Common myeloid progenitor, CD34-positive (primary cell): Measurements from ENCODE around the gene MCRIP2.

Experiments used
- CTCF ChIA-PET: fragments of 350-600 bp; sonication (Branson Sonifier 250); formaldehyde crosslinking; loops from one replicate; lab custom pipeline; 2021; ENCODE audit warnings: antibody characterized with exemption; lab: Charles Lee
- POLR2A ChIA-PET: fragments of 350-600 bp; sonication (Branson Sonifier 250); formaldehyde crosslinking; loops from one replicate; lab custom pipeline; 2021; ENCODE audit warnings: antibody characterized with exemption; lab: Charles Lee
- DNase-seq, 3 donors: peaks; one replicate each; pipeline versions ENCODE4 v3.0.0 to v3.0.0-alpha.2; 2013
- H3K27ac ChIP-seq, 2 experiments: 1 replicate in 1 of 2; 2 replicates in 1 of 2; pipeline ENCODE4 v1.7.0; 2013; ENCODE audit warnings: inconsistent platforms in 2 of 2, low read length in 2 of 2, mild to moderate bottlenecking in 2 of 2, low read depth in 1 of 2, moderate library complexity in 1 of 2; ENCODE audit not compliant: severe bottlenecking in 2 of 2, insufficient read depth in 1 of 2, poor library complexity in 1 of 2
- H3K27me3 ChIP-seq, 5 experiments: replicated peaks in 2 of 5; 1 replicate in 3 of 5; 2 replicates in 2 of 5; pipeline versions ENCODE4 v1.6.1 to v1.7.0; 2013; ENCODE audit warnings: low read length in 4 of 5, mild to moderate bottlenecking in 2 of 5, moderate library complexity in 2 of 5, inconsistent platforms in 1 of 5; ENCODE audit not compliant: insufficient read depth in 5 of 5, control insufficient read depth in 4 of 5
- H3K36me3 ChIP-seq, 4 experiments: 1 replicate in 2 of 4; 2 replicates in 2 of 4; pipeline versions ENCODE4 v1.6.1 to v1.7.0; 2013; ENCODE audit warnings: low read length in 3 of 4, control low read depth in 1 of 4, mild to moderate bottlenecking in 1 of 4; ENCODE audit not compliant: control insufficient read depth in 4 of 4, insufficient read depth in 4 of 4
- H3K4me1 ChIP-seq, 4 experiments: 1 replicate in 3 of 4; 2 replicates in 1 of 4; pipeline versions ENCODE4 v1.6.1 to v1.7.1; 2013; ENCODE audit warnings: low read length in 3 of 4, mild to moderate bottlenecking in 3 of 4, control low read depth in 1 of 4, inconsistent platforms in 1 of 4, moderate library complexity in 1 of 4; ENCODE audit not compliant: control insufficient read depth in 4 of 4, insufficient read depth in 4 of 4; ENCODE audit errors: control extremely low read depth in 1 of 4
- H3K4me3 ChIP-seq, 7 experiments: 1 replicate in 4 of 7; 2 replicates in 3 of 7; pipeline versions ENCODE4 v1.5.1 to v1.7.0; 2013; ENCODE audit warnings: mild to moderate bottlenecking in 7 of 7, low read length in 6 of 7, moderate library complexity in 6 of 7, inconsistent platforms in 2 of 7, low read depth in 2 of 7, control low read depth in 1 of 7; ENCODE audit not compliant: insufficient read depth in 4 of 7, control insufficient read depth in 1 of 7; ENCODE audit errors: extremely low read depth in 1 of 7
- H3K9me3 ChIP-seq, 5 experiments: 1 replicate in 4 of 5; 2 replicates in 1 of 5; pipeline versions ENCODE4 v1.6.1 to v1.7.1; 2013; ENCODE audit warnings: low read length in 4 of 5, mild to moderate bottlenecking in 2 of 5, inconsistent platforms in 1 of 5, low read depth in 1 of 5, moderate library complexity in 1 of 5; ENCODE audit not compliant: control insufficient read depth in 4 of 5, insufficient read depth in 2 of 5; ENCODE audit errors: control extremely low read depth in 1 of 5
- WGBS: methylation state at CpG from one replicate; pipeline ENCODE4 v1.1.5; 2013; ENCODE audit not compliant: insufficient coverage; 5-methylcytosine and 5-hydroxymethylcytosine counted together

MCRIP2 gene

GRCh38 chr16:606656-607307, 34.8 kb upstream of the MCRIP2 start:
- no peak overlapping the region for H3K4me3 ChIP-seq

GRCh38 chr16:608019-608418, 33.6 kb upstream of the MCRIP2 start:
- Histone ChIP-seq H3K9me3 (peaks cover 0 to 5% (median 3%) of the 10 kb centered on the region in 5 experiments), H3K4me3 (no peak overlapping the region), H3K36me3 (peaks cover 0 to 6% (median 1%) of the 10 kb centered on the region in 4 experiments), H3K4me1 (no peaks in the 10 kb centered on the region), H3K27ac (no peak overlapping the region), H3K27me3 (no peaks in the 10 kb centered on the region)
- DNase-seq: no peak
- ChIA-PET CTCF (interaction anchor here (0.9 to 1.1 kb wide), 4 partner anchors 14 to 31 kb away, joined by 3 to 4 read pairs (median 3); no protein-coding TSS in a partner anchor), POLR2A (no interaction called here)
- 100% methylated on average over 5 of the region's 10 CpGs for whole genome bisulfite sequencing

More at GRCh38 chr16:606656-607307, 34.8 kb upstream of the MCRIP2 start:
- Histone ChIP-seq H3K27ac (no peak overlapping the region), H3K9me3 (peaks cover 0 to 5% (median 3%) of the 10 kb centered on the region in 5 experiments), H3K4me1 (no peaks in the 10 kb centered on the region), H3K36me3 (peaks cover 0 to 6% (median 3%) of the 10 kb centered on the region in 4 experiments), H3K27me3 (no peaks in the 10 kb centered on the region)
- 95% methylated on average over 18 of the region's 22 CpGs for WGBS
- ChIA-PET CTCF (interaction anchor here (0.7 kb wide), 1 partner anchor 183 kb away, joined by 3 read pairs; no protein-coding TSS in a partner anchor), POLR2A (no interaction called here)
- DNase-seq: no peak

GRCh38 chr16:609316-609715, 32.3 kb upstream of the MCRIP2 start:
- peaks cover 0 to 7% (median 2%) of the 10 kb centered on the region in 4 experiments for H3K36me3 ChIP-seq
- ChIA-PET CTCF (interaction anchor here (0.7 to 3.3 kb wide), 8 partner anchors 8 to 52 kb away, joined by 3 to 16 read pairs (median 4); no protein-coding TSS in a partner anchor), POLR2A (no interaction called here)
- H3K4me3 ChIP-seq: no peak overlapping the region
- H3K9me3 ChIP-seq: peaks cover 0 to 5% (median 3%) of the 10 kb centered on the region in 5 experiments
- H3K4me1 ChIP-seq: no peaks in the 10 kb centered on the region
- no peak overlapping the region for H3K27ac ChIP-seq
- WGBS: 89% methylated on average over 9 of the region's 13 CpGs
- H3K27me3 ChIP-seq: no peaks in the 10 kb centered on the region
- DNase-seq: no peak

GRCh38 chr16:609984-610383, 31.6 kb upstream of the MCRIP2 start:
- Histone ChIP-seq H3K36me3 (peaks cover 0 to 7% (median 1%) of the 10 kb centered on the region in 4 experiments), H3K27me3 (no peaks in the 10 kb centered on the region), H3K27ac (no peak overlapping the region), H3K9me3 (peaks cover 0 to 5% (median 2%) of the 10 kb centered on the region in 5 experiments), H3K4me1 (no peaks in the 10 kb centered on the region), H3K4me3 (no peak overlapping the region)
- WGBS: 94% methylated on average over 13 of the region's 14 CpGs
- ChIA-PET CTCF (interaction anchor here (0.5 to 3.3 kb wide), 6 partner anchors 9 to 109 kb away, joined by 3 to 16 read pairs (median 4); no protein-coding TSS in a partner anchor), POLR2A (no interaction called here)
- DNase-seq: no peak

GRCh38 chr16:610513-611381, 30.9 kb upstream of the MCRIP2 start:
- no peaks in the 10 kb centered on the region for H3K27me3 ChIP-seq
- H3K4me3 ChIP-seq: no peak overlapping the region
- POLR2A ChIA-PET: no interaction called here

GRCh38 chr16:615122-615521, 26.5 kb upstream of the MCRIP2 start:
- ChIA-PET POLR2A (no interaction called here), CTCF (no interaction called here)
- H3K27me3 ChIP-seq: no peaks in the 10 kb centered on the region
- no peaks in the 10 kb centered on the region for H3K4me1 ChIP-seq
- peaks cover 0 to 9% (median 2%) of the 10 kb centered on the region in 4 experiments for H3K36me3 ChIP-seq
- H3K4me3 ChIP-seq: no peak overlapping the region
- no peak for DNase-seq
- WGBS: 94% methylated on average over 12 of the region's 13 CpGs
- no peaks in the 10 kb centered on the region for H3K9me3 ChIP-seq
- H3K27ac ChIP-seq: no peak overlapping the region

More at GRCh38 chr16:610513-611381, 30.9 kb upstream of the MCRIP2 start:
- no peak overlapping the region for H3K27ac ChIP-seq
- DNase-seq: peak; percentile 36 to 65 (median 59)
- no peaks in the 10 kb centered on the region for H3K9me3 ChIP-seq
- H3K4me1 ChIP-seq: no peaks in the 10 kb centered on the region
- peaks cover 0 to 7% (median 0%) of the 10 kb centered on the region in 4 experiments for H3K36me3 ChIP-seq
- CTCF ChIA-PET: interaction anchor here (0.5 to 3.3 kb wide), 6 partner anchors 10 to 110 kb away, joined by 3 to 16 read pairs (median 4); no protein-coding TSS in a partner anchor
- WGBS: 74% methylated on average over 23 of the region's 28 CpGs
